HL-60 (cell line): ENCODE measurements around the gene ANKS1B.

Source experiments
- DNase-seq, 2 experiments: peaks; one replicate each; pipeline ENCODE4 v3.0.0-alpha.2; 2010 to 2020; ENCODE audit warnings: low read depth in 1 of 2, low spot score in 1 of 2
- H3K27ac ChIP-seq: fragments of 250-450 bp; sonication (Bioruptor Pico); replicated peaks from 2 replicates; pipeline ENCODE4 v1.5.1; 2020; ENCODE audit warnings: mild to moderate bottlenecking, moderate library complexity
- H3K27me3 ChIP-seq: fragments of 250-450 bp; sonication (Bioruptor Pico); 2 replicates; pipeline ENCODE4 v1.5.1; 2021; ENCODE audit warnings: mild to moderate bottlenecking, moderate library complexity; ENCODE audit not compliant: insufficient read depth, poor library complexity, severe bottlenecking
- H3K4me3 ChIP-seq: replicated peaks from 2 replicates; pipeline ENCODE4 v1.5.1; 2011; ENCODE audit warnings: mild to moderate bottlenecking, control low read depth, low read length; ENCODE audit not compliant: insufficient read depth
- GABPA ChIP-seq: IDR thresholded peaks from 2 replicates; pipeline ENCODE4 v1.6.1; 2012; ENCODE audit warnings: low read depth
- POLR2AphosphoS5 ChIP-seq: IDR thresholded peaks from 2 replicates; pipeline ENCODE4 v1.6.1; 2012; ENCODE audit warnings: low read depth
- REST ChIP-seq: IDR thresholded peaks from 2 replicates; pipeline ENCODE4 v1.6.1; 2012; ENCODE audit warnings: low read depth; ENCODE audit not compliant: insufficient replicate concordance
- SPI1 ChIP-seq: IDR thresholded peaks from 2 replicates; pipeline ENCODE4 v1.6.1; 2012; ENCODE audit warnings: low read depth, mild to moderate bottlenecking, borderline replicate concordance
- TF ChIP-seq, protein P1 (sequence below): IDR thresholded peaks from one replicate; pipeline ENCODE4 v1.5.1; 2011; ENCODE audit warnings: low read length, control low read depth, inconsistent platforms; ENCODE audit not compliant: insufficient read depth

ANKS1B gene

GRCh38 chr12:99138393-99138792, 846.3 kb downstream of the ANKS1B start:
- TF ChIP-seq, protein P1, sequence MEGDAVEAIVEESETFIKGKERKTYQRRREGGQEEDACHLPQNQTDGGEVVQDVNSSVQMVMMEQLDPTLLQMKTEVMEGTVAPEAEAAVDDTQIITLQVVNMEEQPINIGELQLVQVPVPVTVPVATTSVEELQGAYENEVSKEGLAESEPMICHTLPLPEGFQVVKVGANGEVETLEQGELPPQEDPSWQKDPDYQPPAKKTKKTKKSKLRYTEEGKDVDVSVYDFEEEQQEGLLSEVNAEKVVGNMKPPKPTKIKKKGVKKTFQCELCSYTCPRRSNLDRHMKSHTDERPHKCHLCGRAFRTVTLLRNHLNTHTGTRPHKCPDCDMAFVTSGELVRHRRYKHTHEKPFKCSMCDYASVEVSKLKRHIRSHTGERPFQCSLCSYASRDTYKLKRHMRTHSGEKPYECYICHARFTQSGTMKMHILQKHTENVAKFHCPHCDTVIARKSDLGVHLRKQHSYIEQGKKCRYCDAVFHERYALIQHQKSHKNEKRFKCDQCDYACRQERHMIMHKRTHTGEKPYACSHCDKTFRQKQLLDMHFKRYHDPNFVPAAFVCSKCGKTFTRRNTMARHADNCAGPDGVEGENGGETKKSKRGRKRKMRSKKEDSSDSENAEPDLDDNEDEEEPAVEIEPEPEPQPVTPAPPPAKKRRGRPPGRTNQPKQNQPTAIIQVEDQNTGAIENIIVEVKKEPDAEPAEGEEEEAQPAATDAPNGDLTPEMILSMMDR: no peak
- TF ChIP-seq POLR2AphosphoS5: no peak
- TF ChIP-seq SPI1: no peak
- TF ChIP-seq REST: no peak
- TF ChIP-seq GABPA: no peak
- DNase-seq: no peak

DNA sequence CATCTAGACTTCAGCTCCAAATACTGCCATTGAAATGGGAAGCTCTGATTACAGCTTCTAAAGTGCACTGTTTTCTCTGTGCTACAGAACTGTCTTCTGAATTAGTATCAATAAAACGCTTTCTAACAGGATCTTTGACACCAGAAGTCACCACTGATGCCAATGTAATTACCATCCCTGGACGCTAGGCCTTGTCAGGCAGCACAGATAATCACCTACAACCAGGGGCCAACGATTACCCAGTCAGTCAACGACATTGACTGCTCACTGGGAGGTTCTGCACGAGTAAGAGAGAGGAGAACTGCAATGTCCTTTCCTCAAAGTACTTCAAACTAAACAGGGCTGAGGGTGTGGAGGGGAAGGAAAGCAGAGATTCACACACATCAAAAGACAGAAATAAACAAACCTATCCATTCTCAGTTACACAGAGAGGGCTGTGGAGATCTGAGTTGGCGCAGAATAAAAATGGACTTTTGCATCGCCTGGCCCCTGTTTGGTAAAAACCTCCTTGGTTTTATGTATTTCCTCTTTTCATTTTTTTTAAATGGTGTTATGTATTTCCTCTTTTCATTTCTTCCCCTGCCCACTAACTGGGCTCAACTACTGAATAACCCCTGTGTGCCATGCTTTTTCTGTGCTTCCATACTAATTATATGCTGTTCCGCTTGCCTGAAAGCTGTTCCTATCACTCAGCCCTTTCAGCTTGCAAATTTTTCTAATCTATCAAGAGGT, 847.4 kb downstream of the ANKS1B start:
- no peak overlapping the region for H3K4me3 ChIP-seq
- TF ChIP-seq REST (no peak), SPI1 (peak; percentile 52; the same call in 1 of the 2 replicates)
- H3K27ac ChIP-seq: no peak overlapping the region
- H3K27me3 ChIP-seq: no peaks in the 10 kb centered on the region
- no peak for DNase-seq

More at GRCh38 chr12:99138393-99138792, 846.3 kb downstream of the ANKS1B start:
- Histone ChIP-seq H3K4me3 (no peak overlapping the region), H3K27ac (no peak overlapping the region), H3K27me3 (no peaks in the 10 kb centered on the region)

DNA sequence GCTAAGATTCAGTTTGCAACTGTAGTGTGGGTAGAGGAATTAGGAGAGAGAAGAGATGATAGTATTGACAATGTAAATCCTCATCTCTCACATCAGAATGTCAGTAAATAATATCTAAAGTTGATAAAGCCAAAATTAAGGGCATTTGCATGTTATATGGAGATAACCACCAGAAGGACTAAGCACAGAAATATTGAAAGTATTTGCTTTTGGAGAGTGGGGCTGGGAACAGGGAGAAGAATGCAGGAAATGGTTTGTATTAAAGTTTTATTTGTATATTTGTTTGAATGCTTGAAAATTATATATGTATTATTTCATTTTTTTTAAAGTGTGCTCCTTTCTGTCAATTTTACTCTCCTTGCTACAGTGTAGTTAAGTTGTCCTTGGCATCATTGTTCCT, 848.2 kb downstream of the ANKS1B start:
- Histone ChIP-seq H3K27me3 (no peaks in the 10 kb centered on the region), H3K27ac (no peak overlapping the region), H3K4me3 (no peak overlapping the region)
- no peak for DNase-seq
- TF ChIP-seq, protein P1: no peak
- TF ChIP-seq POLR2AphosphoS5 (no peak), REST (no peak), SPI1 (no peak), GABPA (no peak)
